ENCODE data around the gene TRANK1. TPM values are rescaled to one million over a fixed set of nuclear protein-coding genes. Genes with fewer than 3 reads are reported as not detected.

The TRANK1 gene
- total RNA-seq, 1 experiment from 2014 or later: 1.1 TPM

GRCh38 chr3:36804295-36805055 lies 140.4 kb downstream of the TRANK1 start:
- ATAC-seq (no peak), DNase-seq (ENCODE audit: low read depth, low spot score) (no peak)
- ChIA-PET RAD21 (ENCODE audit: low non-redundant PET in 1 of 2, low total read pairs in 2 of 2, uncharacterized antibody in 2 of 2, unreplicated experiment in 2 of 2) (no interaction called here), POLR2A (no interaction called here), CTCF (interaction anchor here (2.3 kb wide), 1 partner anchor 12 kb away, joined by 5 read pairs; no protein-coding TSS in a partner anchor)
- no peaks in the 10 kb centered on the region for H3K9me2 ChIP-seq (ENCODE audit: insufficient read depth)
- H3K79me2 ChIP-seq (ENCODE audit: insufficient read depth, low read length): no peaks in the 10 kb centered on the region
- no peaks in the 10 kb centered on the region for H3K27me3 ChIP-seq (ENCODE audit: insufficient read depth, low read length)
- TF ChIP-seq POLR2AphosphoS5 (IDR thresholded peaks at IDR 0.05; ENCODE audit: low read depth, low read length) (no peak), ATF3 (IDR thresholded peaks at IDR 0.05) (no peak), REST (IDR thresholded peaks at IDR 0.05; ENCODE audit: low read depth) (no peak), EZH2phosphoT487 (IDR thresholded peaks at IDR 0.05; ENCODE audit: borderline replicate concordance) (no peak), POLR2A (IDR thresholded peaks at IDR 0.05; ENCODE audit: borderline replicate concordance, extremely low read depth, insufficient read depth, insufficient read length) (no peak), JUND (IDR thresholded peaks at IDR 0.05) (no peak), TCF7L2 (IDR thresholded peaks at IDR 0.05; ENCODE audit: borderline replicate concordance, extremely low read depth, insufficient read depth, insufficient read length) (no peak), YY1 (IDR thresholded peaks at IDR 0.05; ENCODE audit: extremely low read depth, insufficient replicate concordance, low read depth, low read length) (no peak), FOSL1 (IDR thresholded peaks at IDR 0.05; ENCODE audit: low read depth) (no peak), ZNF274 (IDR thresholded peaks at IDR 0.05; ENCODE audit: low read depth, low read length) (no peak), CBX3 (IDR thresholded peaks at IDR 0.05; ENCODE audit: low read depth) (no peak), ZBTB33 (IDR thresholded peaks at IDR 0.05; ENCODE audit: extremely low read depth, insufficient replicate concordance, low read length) (no peak)
- no peak overlapping the region for H3K9ac ChIP-seq (ENCODE audit: low read length)
- no peaks in the 10 kb centered on the region for H4K20me1 ChIP-seq (ENCODE audit: insufficient read depth)
- BruUV-seq (replicated peaks): no TSS peak
- H3K36me3 ChIP-seq (ENCODE audit: control insufficient read depth in 1 of 2, insufficient read depth in 2 of 2, low read length in 2 of 2): no peaks in the 10 kb centered on the region
- no peak overlapping the region for H3K4me3 ChIP-seq (replicated peaks in 1 of 2; ENCODE audit: low read depth in 1 of 2, low read length in 2 of 2)
- no peak overlapping the region for H3K4me2 ChIP-seq (ENCODE audit: low read length)
- no peak overlapping the region for H2AFZ ChIP-seq (ENCODE audit: low read depth, low read length, poor library complexity, severe bottlenecking)
- H3K9me3 ChIP-seq (ENCODE audit: control insufficient read depth in 1 of 2, insufficient read depth in 1 of 2, low read depth in 1 of 2, low read length in 2 of 2): peaks cover 0 to 4% of the 10 kb centered on the region in 2 experiments; a peak in 1 of 4 replicates
- no peak overlapping the region for H3K27ac ChIP-seq (ENCODE audit: low read depth, low read length)
- intact Hi-C loops (cut with micrococcal nuclease): no loop called here
- no peaks in the 10 kb centered on the region for H3K4me1 ChIP-seq (ENCODE audit: control insufficient read depth in 1 of 2, insufficient read depth in 2 of 2, low read length in 2 of 2)
